Measurements from ENCODE around the gene RPL39L. TPM values are rescaled to one million over a fixed set of nuclear protein-coding genes. Genes with fewer than 3 reads are reported as not detected.

The RPL39L gene
- total RNA-seq, 4 donors from 2014 or later, result 3.6 to 9.1 (median 7.5) TPM

GRCh38 chr3:187185759-187186158 is 46.5 kb upstream of the RPL39L start:
- Histone ChIP-seq H3K4me1 (peaks cover 32 to 48% (median 40%) of the 10 kb centered on the region in 4 donors), H3K36me3 (no peaks in the 10 kb centered on the region), H3K9me3 (no peaks in the 10 kb centered on the region), H3K4me3 (no peak overlapping the region), H3K27ac (replicated peaks in 1 of 4) (peak overlapping the region in 3 of 4 donors; percentile 78 to 87 (median 83)), H3K27me3 (no peaks in the 10 kb centered on the region)
- no peak for DNase-seq (ENCODE audit: extremely low spot score)
- TF ChIP-seq, protein P1, sequence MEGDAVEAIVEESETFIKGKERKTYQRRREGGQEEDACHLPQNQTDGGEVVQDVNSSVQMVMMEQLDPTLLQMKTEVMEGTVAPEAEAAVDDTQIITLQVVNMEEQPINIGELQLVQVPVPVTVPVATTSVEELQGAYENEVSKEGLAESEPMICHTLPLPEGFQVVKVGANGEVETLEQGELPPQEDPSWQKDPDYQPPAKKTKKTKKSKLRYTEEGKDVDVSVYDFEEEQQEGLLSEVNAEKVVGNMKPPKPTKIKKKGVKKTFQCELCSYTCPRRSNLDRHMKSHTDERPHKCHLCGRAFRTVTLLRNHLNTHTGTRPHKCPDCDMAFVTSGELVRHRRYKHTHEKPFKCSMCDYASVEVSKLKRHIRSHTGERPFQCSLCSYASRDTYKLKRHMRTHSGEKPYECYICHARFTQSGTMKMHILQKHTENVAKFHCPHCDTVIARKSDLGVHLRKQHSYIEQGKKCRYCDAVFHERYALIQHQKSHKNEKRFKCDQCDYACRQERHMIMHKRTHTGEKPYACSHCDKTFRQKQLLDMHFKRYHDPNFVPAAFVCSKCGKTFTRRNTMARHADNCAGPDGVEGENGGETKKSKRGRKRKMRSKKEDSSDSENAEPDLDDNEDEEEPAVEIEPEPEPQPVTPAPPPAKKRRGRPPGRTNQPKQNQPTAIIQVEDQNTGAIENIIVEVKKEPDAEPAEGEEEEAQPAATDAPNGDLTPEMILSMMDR (IDR thresholded peaks at IDR 0.05), result no peak
- TF ChIP-seq EP300 (IDR thresholded peaks at IDR 0.05), result no peak
- no peak for TF ChIP-seq POLR2A (IDR thresholded peaks at IDR 0.05; ENCODE audit: low read depth)
- no peak for TF ChIP-seq POLR2AphosphoS5 (IDR thresholded peaks at IDR 0.05)
- intact Hi-C loops (cut with DNase I), result no loop called here
- WGBS, result 86% methylated on average over 4 of the region's 4 CpGs

DNA sequence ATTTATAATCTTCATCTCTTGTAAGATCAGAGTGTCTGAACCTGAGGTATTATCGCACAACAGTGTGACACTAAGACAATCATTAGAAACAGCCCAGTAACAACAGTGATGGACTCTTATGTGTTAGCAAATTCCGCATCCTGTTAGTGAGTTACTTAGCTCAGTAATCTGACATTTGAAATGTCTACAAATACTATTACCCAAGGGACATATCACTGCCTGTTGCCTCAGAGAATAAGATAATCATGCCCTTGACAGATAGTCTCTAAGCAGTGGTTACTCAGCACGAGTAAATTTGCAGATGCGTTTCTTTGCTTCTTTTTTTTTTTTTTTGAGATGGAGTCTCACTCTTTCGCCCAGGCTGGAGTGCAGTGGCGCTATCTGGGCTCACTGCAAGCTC is 44.6 kb upstream of the RPL39L start:
- no peak overlapping the region for H3K27ac ChIP-seq (replicated peaks in 1 of 4)
- intact Hi-C loops (cut with DNase I), result no loop called here
- 82% methylated on average over 6 of the region's 6 CpGs for WGBS

DNA sequence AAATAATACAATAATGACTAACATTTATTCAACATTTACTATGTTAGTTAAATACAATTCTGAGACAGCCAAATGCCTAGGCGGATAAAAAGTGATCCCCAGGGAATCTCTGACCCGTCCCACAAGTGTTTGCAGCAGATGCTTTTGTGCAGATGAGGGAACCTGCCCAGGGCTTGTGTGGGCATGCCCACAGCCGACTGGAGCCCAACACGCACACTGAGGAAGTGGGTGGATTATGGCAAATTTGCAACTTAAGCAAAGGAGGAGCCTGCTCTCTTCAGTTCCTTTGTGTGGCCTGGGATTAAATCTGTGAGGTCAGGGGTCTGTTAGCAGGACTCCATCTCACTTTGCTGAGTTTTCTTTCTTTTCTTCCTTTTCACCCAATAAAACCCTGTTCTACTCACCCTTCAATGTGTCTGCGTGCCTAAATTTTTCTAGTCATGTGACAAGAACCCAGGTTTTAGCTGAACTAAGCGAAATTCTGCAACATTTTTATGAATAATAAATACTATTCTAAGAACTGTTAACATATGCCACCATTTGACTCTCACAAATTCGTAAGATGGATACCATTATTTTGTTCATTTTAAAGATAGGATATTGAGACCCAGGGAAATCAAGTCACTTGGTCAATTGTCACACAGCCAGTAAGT is 44.0 kb upstream of the RPL39L start:
- no peak overlapping the region for H3K27ac ChIP-seq (replicated peaks in 1 of 4)
- no peak for DNase-seq (ENCODE audit: extremely low spot score)
- peaks cover 17 to 28% (median 24%) of the 10 kb centered on the region in 4 donors for H3K4me1 ChIP-seq
- TF ChIP-seq POLR2AphosphoS5 (IDR thresholded peaks at IDR 0.05) (no peak), EP300 (IDR thresholded peaks at IDR 0.05) (no peak)
- TF ChIP-seq, protein P1 (IDR thresholded peaks at IDR 0.05), result no peak
- intact Hi-C loops (cut with DNase I), result no loop called here
- WGBS, result 64% methylated on average over 7 of the region's 7 CpGs
- H3K9me3 ChIP-seq, result no peaks in the 10 kb centered on the region
- H3K36me3 ChIP-seq, result no peaks in the 10 kb centered on the region
- no peaks in the 10 kb centered on the region for H3K27me3 ChIP-seq
- no peak overlapping the region for H3K4me3 ChIP-seq

More for the DNA sequence above, 44.6 kb upstream of the RPL39L start:
- TF ChIP-seq, protein P1 (IDR thresholded peaks at IDR 0.05), result no peak
- no peak for TF ChIP-seq POLR2A (IDR thresholded peaks at IDR 0.05; ENCODE audit: low read depth)
- no peak for TF ChIP-seq POLR2AphosphoS5 (IDR thresholded peaks at IDR 0.05)
- TF ChIP-seq EP300 (IDR thresholded peaks at IDR 0.05), result no peak
- Histone ChIP-seq H3K4me1 (peaks cover 23 to 33% (median 28%) of the 10 kb centered on the region in 4 donors), H3K27me3 (no peaks in the 10 kb centered on the region), H3K4me3 (no peak overlapping the region), H3K36me3 (no peaks in the 10 kb centered on the region), H3K9me3 (no peaks in the 10 kb centered on the region)
- DNase-seq (ENCODE audit: extremely low spot score), result no peak

DNA sequence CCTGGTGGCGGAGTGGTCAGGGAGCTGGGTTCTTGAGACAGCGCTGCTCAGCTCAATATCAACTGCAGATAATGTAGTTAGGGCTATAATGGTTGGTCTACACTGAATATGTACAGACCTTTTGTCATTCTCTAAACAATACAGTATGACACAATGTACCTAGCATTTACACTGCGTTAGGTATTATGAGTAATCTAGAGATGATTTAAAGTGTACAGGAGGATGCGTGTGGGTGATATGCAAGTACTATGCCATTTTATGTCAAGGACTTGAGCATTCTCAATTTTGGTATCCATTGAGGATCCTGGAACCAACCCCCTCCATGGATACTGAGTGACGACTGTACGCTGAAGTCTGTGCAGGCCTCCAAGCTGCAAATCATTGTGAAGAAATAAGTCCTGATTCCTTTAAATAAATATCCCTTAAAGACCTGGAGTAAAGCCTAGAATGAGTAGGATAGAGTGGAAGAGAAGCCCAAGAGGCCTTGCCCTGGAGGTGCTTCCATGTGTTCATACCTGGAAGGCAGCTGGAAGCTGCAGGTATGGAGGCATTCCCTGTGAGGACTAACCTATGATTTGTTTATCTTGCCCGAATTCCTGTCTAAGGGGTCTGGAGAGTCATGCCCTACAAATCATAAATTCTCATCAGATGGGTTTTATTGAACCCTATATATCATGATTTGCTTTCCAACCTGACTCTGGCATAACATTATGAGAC is 42.3 kb upstream of the RPL39L start:
- no peaks in the 10 kb centered on the region for H3K36me3 ChIP-seq
- no peaks in the 10 kb centered on the region for H3K27me3 ChIP-seq
- H3K4me1 ChIP-seq, result peaks cover 6 to 16% (median 9%) of the 10 kb centered on the region in 4 donors
- no peaks in the 10 kb centered on the region for H3K9me3 ChIP-seq
- WGBS, result 92% methylated on average over 7 of the region's 7 CpGs
- no peak overlapping the region for H3K27ac ChIP-seq (replicated peaks in 1 of 4)
- no peak overlapping the region for H3K4me3 ChIP-seq
- intact Hi-C loops (cut with DNase I), result no loop called here
- no peak for TF ChIP-seq EP300 (IDR thresholded peaks at IDR 0.05)
- TF ChIP-seq POLR2A (IDR thresholded peaks at IDR 0.05; ENCODE audit: low read depth), result no peak
- TF ChIP-seq, protein P1 (IDR thresholded peaks at IDR 0.05), result no peak
- TF ChIP-seq POLR2AphosphoS5 (IDR thresholded peaks at IDR 0.05), result no peak
- no peak for DNase-seq (ENCODE audit: extremely low spot score)

All from esophagus muscularis mucosa (tissue), 4 donors.